ENCODE measurements around the gene ARSK.

GRCh38 chr5:95532415-95532814 is 22.5 kb upstream of the ARSK start:
- TF ChIP-seq GATA2 (IDR thresholded peaks at IDR 0.05; ENCODE audit: low read depth, low read length) (no peak), GATA3 (IDR thresholded peaks at IDR 0.05; ENCODE audit: low read depth, low read length) (no peak)

Measured in SH-SY5Y (cell line).